Liver (tissue), 9 donors: ENCODE results near the gene GPN1. TPM values are rescaled to one million over a fixed set of nuclear protein-coding genes. Genes with fewer than 3 reads are reported as not detected.

Source experiments
- DNase-seq: peaks from one replicate; pipeline ENCODE4 v3.0.0-alpha.2; 2017; ENCODE audit warnings: low spot score
- H3K27ac ChIP-seq, 2 donors: one replicate each; pipeline ENCODE4 v1.7.0; 2013; ENCODE audit warnings: inconsistent platforms in 2 of 2, low read length in 2 of 2, control low read depth in 1 of 2, low read depth in 1 of 2, mild to moderate bottlenecking in 1 of 2
- H3K27me3 ChIP-seq, 4 donors: one replicate each; pipeline versions ENCODE4 v1.6.1 to v1.7.0; 2013; ENCODE audit warnings: low read length in 3 of 4, inconsistent platforms in 1 of 4, mild to moderate bottlenecking in 1 of 4, moderate library complexity in 1 of 4; ENCODE audit not compliant: control insufficient read depth in 4 of 4, insufficient read depth in 4 of 4
- H3K36me3 ChIP-seq, 4 donors: one replicate each; pipeline versions ENCODE4 v1.6.1 to v1.7.0; 2013; ENCODE audit warnings: low read length in 3 of 4, mild to moderate bottlenecking in 3 of 4, low read depth in 1 of 4, moderate library complexity in 1 of 4; ENCODE audit not compliant: control insufficient read depth in 4 of 4, insufficient read depth in 3 of 4
- H3K4me1 ChIP-seq, 4 donors: one replicate each; pipeline versions ENCODE4 v1.6.1 to v1.7.0; 2013; ENCODE audit warnings: low read length in 3 of 4, mild to moderate bottlenecking in 3 of 4, moderate library complexity in 1 of 4; ENCODE audit not compliant: control insufficient read depth in 4 of 4, insufficient read depth in 4 of 4
- H3K4me3 ChIP-seq, 3 donors: one replicate each; pipeline versions ENCODE4 v1.6.1 to v1.7.0; 2013; ENCODE audit warnings: low read length in 3 of 3, control low read depth in 1 of 3, low read depth in 1 of 3, mild to moderate bottlenecking in 1 of 3
- H3K9ac ChIP-seq, 2 donors: one replicate each; pipeline ENCODE4 v1.7.0; 2013; ENCODE audit warnings: low read length in 2 of 2, mild to moderate bottlenecking in 2 of 2, moderate library complexity in 2 of 2, control low read depth in 1 of 2, low read depth in 1 of 2
- H3K9me3 ChIP-seq, 4 donors: one replicate each; pipeline versions ENCODE4 v1.6.1 to v1.7.0; 2013; ENCODE audit warnings: low read length in 3 of 4; ENCODE audit not compliant: control insufficient read depth in 4 of 4
- ATF3 ChIP-seq: IDR thresholded peaks from 2 replicates; pipeline ENCODE4 v1.6.1; 2016; ENCODE audit warnings: antibody characterized with exemption
- EGR1 ChIP-seq, 2 donors: IDR thresholded peaks; 2 replicates each; pipeline ENCODE4 v1.6.1; 2016 to 2018; ENCODE audit warnings: antibody characterized with exemption in 2 of 2, low read depth in 2 of 2
- FOXA1 ChIP-seq: IDR thresholded peaks from 2 replicates; pipeline ENCODE4 v1.6.1; 2016; ENCODE audit warnings: antibody characterized with exemption
- GABPA ChIP-seq, 2 donors: IDR thresholded peaks in 1 of 2; conservative IDR thresholded peaks in 1 of 2; 2 replicates each; pipeline ENCODE4 v1.6.1; 2016; ENCODE audit warnings: antibody characterized with exemption in 2 of 2, mild to moderate bottlenecking in 1 of 2, moderate library complexity in 1 of 2
- HNF4A ChIP-seq, 2 donors: conservative IDR thresholded peaks; 2 replicates each; pipeline ENCODE4 v1.6.1; 2016; ENCODE audit warnings: antibody characterized with exemption in 2 of 2, mild to moderate bottlenecking in 2 of 2
- HNF4G ChIP-seq: IDR thresholded peaks from 2 replicates; pipeline ENCODE4 v1.6.1; 2016; ENCODE audit warnings: antibody characterized with exemption
- JUND ChIP-seq, 2 donors: IDR thresholded peaks; 2 replicates each; pipeline ENCODE4 v1.6.1; 2016; ENCODE audit warnings: antibody characterized with exemption in 2 of 2
- MAX ChIP-seq: IDR thresholded peaks from 2 replicates; pipeline ENCODE4 v1.6.1; 2016; ENCODE audit warnings: antibody characterized with exemption
- NR2F2 ChIP-seq: IDR thresholded peaks from 2 replicates; pipeline ENCODE4 v1.6.1; 2016; ENCODE audit warnings: antibody characterized with exemption
- RAD21 ChIP-seq, 2 donors: IDR thresholded peaks; 2 replicates each; pipeline ENCODE4 v1.6.1; 2016; ENCODE audit warnings: antibody characterized with exemption in 2 of 2, mild to moderate bottlenecking in 2 of 2
- REST ChIP-seq: IDR thresholded peaks from 2 replicates; pipeline ENCODE4 v1.6.1; 2016; ENCODE audit warnings: antibody characterized with exemption, mild to moderate bottlenecking
- SP1 ChIP-seq: IDR thresholded peaks from 2 replicates; pipeline ENCODE4 v1.6.1; 2018; ENCODE audit warnings: antibody characterized with exemption, mild to moderate bottlenecking
- YY1 ChIP-seq: IDR thresholded peaks from 2 replicates; pipeline ENCODE4 v1.6.1; 2016; ENCODE audit warnings: antibody characterized with exemption, mild to moderate bottlenecking
- ZBTB33 ChIP-seq: IDR thresholded peaks from 2 replicates; pipeline ENCODE4 v1.6.1; 2016; ENCODE audit warnings: antibody characterized with exemption
- WGBS: extraction: QIAGEN DNeasy Blood & Tissue Kit; methylation state at CpG from one replicate; pipeline ENCODE4 v1.1.7; 2013; 5-methylcytosine and 5-hydroxymethylcytosine counted together
- polyA plus RNA-seq, 2 donors: library from polyadenylated mRNA; stranded (reverse) in 1 of 2; unstranded in 1 of 2; fragments of 200-250 nt in 1 of 2; fragments of >200 nt in 1 of 2; fragmentation: Nextera tagmentation in 1 of 2; extraction: Ambion mirVana in 1 of 2; gene quantifications; one replicate each; pipeline versions ENCODE4 v1.2.1 to v1.2.3, GENCODE V29; 2013 to 2015
- total RNA-seq, 2 donors: library from RNA; depleted of rRNA; stranded (reverse); fragments of >200 nt; gene quantifications; one replicate each; pipeline ENCODE4 v1.2.3, GENCODE V29; 2014
- donor health status: healthy.
- donor health status: healthy.
- donor health status: healthy.
- donor health status: healthy.
- donor health status: healthy.

The GPN1 gene
- 10 to 100 TPM; 12.6 to 17.2 TPM for total RNA-seq
- polyA plus RNA-seq = 10 to 100 TPM; 10.7 to 12.2 TPM

GRCh38 chr2:27628767-27629709 is at the start of gene GPN1, which contains the start of gene CCDC121:
GPN1 (plus strand) TSS chr2:27629050; CDS start chr2:27629059, 9 bp downstream.
CCDC121 (minus strand) TSS chr2:27629012; CDS start chr2:27627799, 1,213 bp downstream.
- peak within 1 kb of the TSS; percentile 70 to 100 (median 89) for H3K4me3 ChIP-seq
- DNase-seq = peak; percentile 84
- peak within 1 kb of the TSS; percentile 93 to 94 for H3K9ac ChIP-seq
- under 1% methylated on average over 44 of the region's 44 CpGs for WGBS
- H3K4me1 ChIP-seq = peaks cover 0 to 19% (median 14%) of the 10 kb centered on the region in 4 donors
- peaks cover 5 to 21% (median 14%) of the 10 kb centered on the region in 4 donors for H3K36me3 ChIP-seq
- H3K27ac ChIP-seq = peak within 1 kb of the TSS; percentile 32 to 70
- TF ChIP-seq ZBTB33 (peak; percentile 39), EGR1 (IDR thresholded peaks at IDR 0.05; ENCODE audit: low read depth in 2 of 2) (peak in 1 of 2 donors; percentile 13), YY1 (peak; percentile 98), RAD21 (IDR thresholded peaks at IDR 0.05) (peak; percentile 48 to 60), HNF4G (no peak), FOXA1 (no peak), ATF3 (no peak), REST (peak; percentile 46), JUND (IDR thresholded peaks at IDR 0.05) (peak; percentile 33 to 49), GABPA (IDR thresholded peaks at IDR 0.05 in 1 of 2, conservative IDR thresholded peaks at IDR 0.05 in 1 of 2) (peak in 1 of 2 donors; percentile 82), MAX (peak; percentile 96)
- no peaks in the 10 kb centered on the region for H3K27me3 ChIP-seq
- H3K9me3 ChIP-seq = no peaks in the 10 kb centered on the region

- DNase-seq = no peak
- TF ChIP-seq YY1 (no peak), REST (no peak), SP1 (no peak), GABPA (IDR thresholded peaks at IDR 0.05 in 1 of 2, conservative IDR thresholded peaks at IDR 0.05 in 1 of 2) (no peak), HNF4A (conservative IDR thresholded peaks at IDR 0.05) (no peak), NR2F2 (no peak), FOXA1 (no peak), ATF3 (no peak), JUND (IDR thresholded peaks at IDR 0.05) (no peak), RAD21 (IDR thresholded peaks at IDR 0.05) (no peak)
- WGBS = 97% methylated on average over 19 of the region's 19 CpGs
Measured at GRCh38 chr2:27581417-27582128, 47.3 kb upstream of the GPN1 start.

More at GRCh38 chr2:27581417-27582128, 47.3 kb upstream of the GPN1 start:
- Histone ChIP-seq H3K4me3 (no peak overlapping the region), H3K9ac (no peak overlapping the region), H3K4me1 (peaks cover 5 to 20% (median 9%) of the 10 kb centered on the region in 4 donors), H3K27ac (no peak overlapping the region), H3K27me3 (no peaks in the 10 kb centered on the region), H3K36me3 (no peaks in the 10 kb centered on the region), H3K9me3 (peaks cover 10 to 31% (median 25%) of the 10 kb centered on the region in 4 donors)
